T47D (cell line): Measurements from ENCODE around the gene VCL.
A peak's percentile ranks its signal among the peaks of the same experiment; 100 is the strongest.
"Not testable (repeated sequence)": the region's sequence is repeated elsewhere in the genome, so short reads cannot be mapped to it uniquely, and the experiment has no call there.

Experiments used
- DNase-seq, 2 experiments: peaks; one replicate each; pipeline versions ENCODE4 v3.0.0 to v3.0.0-alpha.2; 2011 to 2012; ENCODE audit warnings: low read depth in 1 of 2, low spot score in 1 of 2
- JUND ChIP-seq: IDR thresholded peaks from 2 replicates; pipeline ENCODE4 v1.6.1; 2012; ENCODE audit warnings: low read depth
- in situ Hi-C: cut with HindIII; loops from 2 replicates; pipeline ENCODE4 v1.10.0; 2016; ENCODE audit warnings: low sequenced_read_pairs, low pct_unique_long_range_greater_than_20kb

The VCL gene

DNA sequence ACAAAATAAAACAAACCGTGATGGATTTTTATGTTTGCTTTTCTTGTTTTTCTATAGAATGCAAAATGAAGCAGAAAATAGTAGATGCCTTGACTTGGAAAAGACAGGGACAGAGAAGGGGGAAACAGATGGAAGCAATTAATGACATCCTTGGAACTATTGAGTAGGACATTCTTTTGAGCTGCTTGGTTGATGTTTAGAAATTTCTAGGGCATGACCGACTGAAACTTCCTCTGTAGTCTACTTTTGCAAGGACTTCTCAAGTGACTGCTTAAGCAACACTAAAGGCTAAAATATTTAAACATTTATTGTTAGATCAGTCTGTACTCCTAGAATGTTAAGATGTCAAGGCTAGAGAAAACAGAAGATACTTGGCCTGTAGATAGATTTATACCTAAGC is 49.4 kb downstream of the VCL start:
- in situ Hi-C loops = no loop called here
- DNase-seq = no peak
- TF ChIP-seq JUND = no peak

DNA sequence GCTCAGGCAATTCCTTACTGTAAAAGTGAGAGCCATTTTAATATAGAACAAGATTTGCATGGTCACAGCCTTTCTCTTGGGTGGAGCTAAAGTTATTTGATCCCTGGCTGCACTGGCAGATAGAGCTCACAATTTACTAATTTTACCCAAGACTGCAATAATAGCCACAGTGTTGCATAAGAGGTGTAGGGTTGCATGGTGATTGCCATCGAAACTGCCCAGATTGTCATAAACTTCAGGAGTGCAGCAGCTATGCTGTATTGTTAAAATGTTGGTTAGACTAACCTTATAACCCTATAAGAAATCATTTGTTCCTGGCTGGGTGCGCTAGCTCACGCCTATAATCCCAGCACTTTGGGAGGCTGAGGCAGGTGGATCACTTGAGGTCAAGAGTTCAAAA is 50.0 kb downstream of the VCL start:
- no peak for DNase-seq
- TF ChIP-seq JUND = no peak
- in situ Hi-C loops = no loop called here

DNA sequence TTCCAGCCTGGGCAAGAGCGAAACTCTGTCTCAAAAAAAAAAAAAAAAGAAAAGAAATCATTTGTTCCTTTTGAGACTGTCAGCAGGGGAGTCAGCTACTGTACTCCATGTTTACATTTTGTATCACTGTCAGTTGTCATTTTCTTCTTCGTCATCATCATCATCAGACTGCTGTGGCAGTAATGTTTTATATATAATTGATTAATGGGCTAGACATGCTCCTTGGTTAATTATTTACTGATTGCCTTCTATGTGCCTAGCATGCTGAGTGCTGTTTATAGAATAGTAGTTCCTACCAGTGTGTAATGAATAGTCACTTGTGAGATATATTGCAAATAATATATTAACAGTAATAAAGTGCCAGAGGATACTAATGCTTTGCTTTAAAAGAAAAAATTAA is 50.5 kb downstream of the VCL start:
- no peak for DNase-seq
- TF ChIP-seq JUND = no peak
- in situ Hi-C loops = no loop called here

GRCh38 chr10:74049955-74050354 is 52.0 kb downstream of the VCL start:
- in situ Hi-C loops = no loop called here
- DNase-seq = no peak
- TF ChIP-seq JUND = no peak

- TF ChIP-seq JUND = no peak
- in situ Hi-C loops = no loop called here
- no peak for DNase-seq
Measured at GRCh38 chr10:74050653-74051052, 52.7 kb downstream of the VCL start.

- no peak for DNase-seq
- in situ Hi-C loops = no loop called here
- TF ChIP-seq JUND = no peak
Measured at GRCh38 chr10:74051736-74052342, 53.9 kb downstream of the VCL start.

GRCh38 chr10:74052994-74053393 is 55.1 kb downstream of the VCL start:
- in situ Hi-C loops = no loop called here
- TF ChIP-seq JUND = no peak
- no peak for DNase-seq

DNA sequence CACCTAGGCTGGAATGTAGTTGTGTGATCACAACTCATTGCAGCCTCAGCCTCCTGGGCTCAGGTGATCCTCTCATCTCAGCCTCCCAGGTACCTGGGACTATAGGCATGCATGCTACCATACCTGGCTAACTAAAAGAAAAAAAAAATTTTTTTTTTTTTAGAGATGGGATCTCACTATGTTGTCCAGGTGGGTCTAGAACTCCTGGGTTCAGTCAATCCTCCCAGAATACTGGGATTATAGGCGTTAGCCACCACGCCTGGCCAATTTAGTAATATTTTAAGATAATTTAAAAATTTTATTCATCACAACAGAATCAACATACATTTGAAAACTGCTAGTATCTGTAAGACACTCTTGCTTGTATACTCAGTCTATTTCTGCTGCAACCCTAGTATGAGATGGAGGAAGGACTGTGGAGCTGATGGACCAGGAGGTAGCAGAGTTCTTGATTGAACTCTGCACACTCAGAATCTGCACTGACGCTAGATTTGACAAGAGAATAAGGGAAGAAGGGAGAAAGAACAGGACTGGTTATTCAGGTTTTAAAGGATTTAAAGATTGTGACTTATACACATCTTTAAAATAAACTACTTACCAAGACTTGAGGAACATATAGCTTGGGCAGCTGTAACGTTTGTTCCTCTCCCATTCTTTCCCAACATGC is 57.6 kb downstream of the VCL start:
- TF ChIP-seq JUND = no peak
- peak in 1 of 2 experiments; percentile 37 for DNase-seq
- in situ Hi-C loops = no loop called here

DNA sequence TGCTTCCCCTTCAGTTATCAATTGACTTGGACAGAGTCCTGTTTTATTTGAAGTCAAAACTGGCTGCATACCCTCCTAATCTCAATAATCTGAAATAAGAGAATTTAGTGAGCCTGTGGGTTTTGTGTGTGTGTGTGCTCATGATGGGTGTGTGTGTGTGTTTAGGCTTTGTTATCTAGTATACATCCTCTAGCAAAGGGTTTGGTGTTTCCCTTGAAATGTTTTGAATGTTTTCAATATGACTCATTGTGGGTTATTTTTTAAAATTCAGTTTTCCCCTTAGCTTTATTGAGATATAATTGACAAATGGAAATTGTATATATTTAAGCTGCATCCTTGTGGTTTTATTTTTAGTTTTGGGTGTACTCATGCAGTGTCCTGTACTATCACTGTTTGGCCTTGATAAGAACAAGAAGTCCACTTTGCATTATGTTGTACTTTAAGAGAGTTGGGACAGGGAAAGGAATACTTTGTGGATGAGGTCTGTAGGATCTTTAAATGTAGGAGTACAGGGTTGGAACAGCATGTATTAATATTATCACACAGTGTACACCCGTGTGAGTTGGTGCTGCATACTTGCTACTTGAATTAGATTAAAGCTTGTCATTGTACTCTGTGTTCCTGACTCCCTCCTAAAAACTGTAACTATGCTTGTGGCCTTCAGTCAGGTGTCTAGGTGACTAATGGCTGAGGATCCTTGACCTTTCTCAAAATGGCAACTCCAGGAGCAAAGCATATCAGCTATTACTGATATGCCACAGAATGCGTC is 58.3 kb downstream of the VCL start:
- TF ChIP-seq JUND = no peak
- in situ Hi-C loops = no loop called here
- peak in 1 of 2 experiments; percentile 48 for DNase-seq

- in situ Hi-C loops = no loop called here
- TF ChIP-seq JUND = no peak
Measured at GRCh38 chr10:74058071-74058470, 60.2 kb downstream of the VCL start.

GRCh38 chr10:74058658-74059057 is 60.7 kb downstream of the VCL start:
- DNase-seq = peak in 1 of 2 experiments; percentile 75
- TF ChIP-seq JUND = no peak
- in situ Hi-C loops = no loop called here

More at GRCh38 chr10:74058071-74058470, 60.2 kb downstream of the VCL start:
- DNase-seq = peak in 1 of 2 experiments; percentile 80

DNA sequence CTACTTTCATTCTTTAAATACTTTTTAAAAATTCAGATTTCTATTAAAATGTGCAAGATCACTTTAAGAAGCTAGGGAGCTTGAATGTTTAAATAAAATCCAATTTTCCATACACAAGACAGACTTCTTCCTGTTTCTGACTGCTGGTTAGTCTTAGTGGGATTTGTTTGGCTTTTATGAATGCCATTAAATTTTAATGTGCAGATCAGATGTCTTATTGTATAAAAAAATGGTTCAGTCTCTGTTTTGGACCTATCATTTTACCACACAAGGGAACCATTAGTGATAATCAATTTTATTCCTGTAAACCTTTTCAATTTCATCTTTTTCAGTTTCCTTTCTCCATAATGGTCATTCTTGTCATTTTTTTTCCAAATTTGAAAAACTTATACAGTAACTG is 63.2 kb downstream of the VCL start:
- DNase-seq = no peak
- in situ Hi-C loops = no loop called here
- no peak for TF ChIP-seq JUND

DNA sequence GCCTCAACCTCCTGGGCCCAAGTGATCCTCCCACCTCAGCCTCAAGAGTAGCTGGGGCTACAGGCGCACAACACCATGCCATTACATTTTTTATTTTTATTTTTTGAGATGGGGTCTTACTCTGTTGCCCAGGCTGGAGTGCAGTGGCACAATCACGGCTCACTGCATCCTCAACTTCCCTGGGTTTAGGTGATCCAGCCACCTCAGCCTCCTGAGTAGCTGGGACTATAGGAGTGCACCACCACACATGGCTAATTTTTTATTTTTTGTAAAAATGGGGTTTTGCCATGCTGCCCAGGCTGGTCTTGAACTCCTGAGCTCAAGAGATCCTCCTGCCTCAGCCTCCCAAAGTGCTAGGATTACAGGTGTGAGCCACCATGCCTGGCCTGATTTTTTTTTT is 64.1 kb downstream of the VCL start:
- DNase-seq, in situ Hi-C loops: not testable (repeated sequence)

- no peak for DNase-seq
- in situ Hi-C loops = no loop called here
- no peak for TF ChIP-seq JUND
Measured at GRCh38 chr10:74063256-74063655, 65.3 kb downstream of the VCL start.
